H9 (cell line): ENCODE measurements around the gene TMCC3. TPM values are rescaled to one million over a fixed set of nuclear protein-coding genes. Genes with fewer than 3 reads are reported as not detected.

Experiments
- DNase-seq: peaks from one replicate; pipeline ENCODE4 v3.0.0-alpha.2; 2017
- H2AFZ ChIP-seq: one replicate; pipeline ENCODE4 v1.6.1; 2013; ENCODE audit warnings: mild to moderate bottlenecking, low read length, control low read depth, moderate library complexity
- H2AK5ac ChIP-seq: 2 replicates; pipeline ENCODE4 v1.6.1; 2013; ENCODE audit warnings: low read length, control low read depth, mixed read lengths; ENCODE audit not compliant: insufficient read length
- H2BK120ac ChIP-seq: one replicate; pipeline ENCODE4 v1.6.1; 2013; ENCODE audit warnings: low read depth, mild to moderate bottlenecking, low read length, control low read depth, inconsistent platforms; ENCODE audit not compliant: poor library complexity, severe bottlenecking
- H2BK12ac ChIP-seq: 2 replicates; pipeline ENCODE4 v1.6.1; 2013; ENCODE audit warnings: low read length, control low read depth, mixed read lengths, low read depth; ENCODE audit not compliant: insufficient read length
- H2BK15ac ChIP-seq: 2 replicates; pipeline ENCODE4 v1.6.1; 2013; ENCODE audit warnings: low read depth, low read length, control low read depth
- H2BK20ac ChIP-seq: one replicate; pipeline ENCODE4 v1.6.1; 2013; ENCODE audit warnings: low read depth, mild to moderate bottlenecking, low read length, control low read depth, inconsistent platforms; ENCODE audit not compliant: poor library complexity, severe bottlenecking
- H2BK5ac ChIP-seq: 2 replicates; pipeline ENCODE4 v1.6.1; 2013; ENCODE audit warnings: low read length, control low read depth, mixed read lengths; ENCODE audit not compliant: insufficient read length
- H3K14ac ChIP-seq: 2 replicates; pipeline ENCODE4 v1.6.1; 2013; ENCODE audit warnings: low read length, control low read depth; ENCODE audit not compliant: insufficient read depth
- H3K18ac ChIP-seq: 2 replicates; pipeline ENCODE4 v1.6.1; 2013; ENCODE audit warnings: low read depth, mild to moderate bottlenecking, mixed read lengths, low read length, control low read depth; ENCODE audit not compliant: insufficient read length
- H3K23ac ChIP-seq: 2 replicates; pipeline ENCODE4 v1.6.1; 2013; ENCODE audit warnings: low read length, control low read depth, mixed read lengths, low read depth; ENCODE audit not compliant: insufficient read length
- H3K23me2 ChIP-seq: 2 replicates; pipeline ENCODE4 v1.6.1; 2013; ENCODE audit warnings: low read depth, mild to moderate bottlenecking, mixed read lengths, low read length, control low read depth; ENCODE audit not compliant: insufficient read length, poor library complexity, severe bottlenecking
- H3K27ac ChIP-seq: 2 replicates; pipeline ENCODE4 v1.5.1; 2013; ENCODE audit warnings: low read length, control low read depth, mixed read lengths, low read depth; ENCODE audit not compliant: insufficient read length
- H3K27me3 ChIP-seq: 2 replicates; pipeline ENCODE4 v1.6.1; 2013; ENCODE audit warnings: low read length, control low read depth, inconsistent platforms; ENCODE audit not compliant: insufficient read depth
- H3K4ac ChIP-seq: 2 replicates; pipeline ENCODE4 v1.6.1; 2013; ENCODE audit warnings: low read depth, mild to moderate bottlenecking, control low read depth, inconsistent platforms, low read length, moderate library complexity
- H3K4me1 ChIP-seq: 2 replicates; pipeline ENCODE4 v1.6.1; 2013; ENCODE audit warnings: low read length, control low read depth, inconsistent platforms; ENCODE audit not compliant: insufficient read depth
- H3K4me2 ChIP-seq: 2 replicates; pipeline ENCODE4 v1.6.1; 2013; ENCODE audit warnings: low read length, control low read depth, mixed read lengths; ENCODE audit not compliant: insufficient read length, insufficient read depth
- H3K56ac ChIP-seq: 2 replicates; pipeline ENCODE4 v1.6.1; 2013; ENCODE audit warnings: low read depth, mild to moderate bottlenecking, mixed read lengths, low read length, control low read depth; ENCODE audit not compliant: insufficient read length
- H3K79me1 ChIP-seq: 2 replicates; pipeline ENCODE4 v1.6.1; 2013; ENCODE audit warnings: low read depth, mild to moderate bottlenecking, moderate library complexity, low read length, control low read depth, inconsistent platforms; ENCODE audit not compliant: insufficient read depth, poor library complexity, severe bottlenecking
- H3K79me2 ChIP-seq: 2 replicates; pipeline ENCODE4 v1.6.1; 2013; ENCODE audit warnings: low read length, control low read depth, inconsistent platforms; ENCODE audit not compliant: insufficient read depth
- H3K9ac ChIP-seq: 2 replicates; pipeline ENCODE4 v1.6.1; 2013; ENCODE audit warnings: low read length, control low read depth, mixed read lengths; ENCODE audit not compliant: insufficient read length; ENCODE audit errors: extremely low read depth
- H3K9me3 ChIP-seq: one replicate; pipeline ENCODE4 v1.6.1; 2013; ENCODE audit warnings: low read depth, low read length, inconsistent platforms; ENCODE audit not compliant: control insufficient read depth
- H3T11ph ChIP-seq: one replicate; pipeline ENCODE4 v1.6.1; 2013; ENCODE audit warnings: mild to moderate bottlenecking, low read length, control low read depth, inconsistent platforms
- H4K20me1 ChIP-seq: one replicate; pipeline ENCODE4 v1.6.1; 2013; ENCODE audit not compliant: control insufficient read depth, insufficient read length, insufficient read depth
- H4K5ac ChIP-seq: 2 replicates; pipeline ENCODE4 v1.6.1; 2013; ENCODE audit warnings: low read depth, mild to moderate bottlenecking, mixed read lengths, low read length, control low read depth; ENCODE audit not compliant: insufficient read length
- H4K8ac ChIP-seq: replicated peaks from 2 replicates; pipeline ENCODE4 v1.6.1; 2013; ENCODE audit warnings: low read length, control low read depth, mixed read lengths, low read depth; ENCODE audit not compliant: insufficient read length
- H4K91ac ChIP-seq: 2 replicates; pipeline ENCODE4 v1.6.1; 2013; ENCODE audit warnings: low read depth, mild to moderate bottlenecking, moderate library complexity, mixed read lengths, low read length, control low read depth; ENCODE audit not compliant: insufficient read length
- H3K27ac Mint-ChIP-seq, 3 experiments: 2 replicates in 2 of 3; 3 replicates in 1 of 3; pipeline ENCODE4 v1.8.0; 2020 to 2021; ENCODE audit warnings: mixed read lengths in 3 of 3, mild to moderate bottlenecking in 1 of 3, moderate library complexity in 1 of 3
- H3K27me3 Mint-ChIP-seq: 2 replicates; pipeline ENCODE4 v1.8.0; 2021; ENCODE audit warnings: low read depth, mild to moderate bottlenecking, moderate library complexity, mixed read lengths
- H3K36me3 Mint-ChIP-seq, 3 experiments: 2 replicates in 2 of 3; 3 replicates in 1 of 3; pipeline ENCODE4 v1.8.0; 2020 to 2021; ENCODE audit warnings: low read depth in 3 of 3, mixed read lengths in 3 of 3; ENCODE audit not compliant: insufficient read depth in 1 of 3
- H3K4me1 Mint-ChIP-seq, 2 experiments: 2 replicates each; pipeline ENCODE4 v1.8.0; 2020; ENCODE audit warnings: mixed read lengths in 2 of 2
- H3K4me3 Mint-ChIP-seq, 2 experiments: 2 replicates in 1 of 2; 3 replicates in 1 of 2; pipeline ENCODE4 v1.8.0; 2020 to 2021; ENCODE audit warnings: mild to moderate bottlenecking in 2 of 2, mixed read lengths in 2 of 2, moderate library complexity in 1 of 2
- H3K9me3 Mint-ChIP-seq, 2 experiments: 2 replicates in 1 of 2; 3 replicates in 1 of 2; pipeline ENCODE4 v1.8.0; 2020; ENCODE audit warnings: mild to moderate bottlenecking in 2 of 2, mixed read lengths in 2 of 2, moderate library complexity in 1 of 2
- CTCF ChIP-seq: fragments of 200-600 bp; sonication (generic); conservative IDR thresholded peaks from 3 replicates; pipeline ENCODE4 v1.8.0; 2021; ENCODE audit warnings: antibody characterized with exemption, mild to moderate bottlenecking
- WGBS: extraction: QIAGEN DNeasy Blood & Tissue Kit; methylation state at CpG from one replicate; pipeline ENCODE4 v1.1.7; 2013; ENCODE audit warnings: missing lambda C conversion rate, low lambda C conversion rate, mixed read lengths; ENCODE audit not compliant: insufficient read length; ENCODE audit errors: extremely low coverage; 5-methylcytosine and 5-hydroxymethylcytosine counted together
- total RNA-seq: library from RNA; stranded (reverse); gene quantifications from 2 replicates; pipeline ENCODE4 v1.2.1, GENCODE V29; 2021

TMCC3 gene
- total RNA-seq, 1 experiment from 2014 or later = 0.87 TPM

DNA sequence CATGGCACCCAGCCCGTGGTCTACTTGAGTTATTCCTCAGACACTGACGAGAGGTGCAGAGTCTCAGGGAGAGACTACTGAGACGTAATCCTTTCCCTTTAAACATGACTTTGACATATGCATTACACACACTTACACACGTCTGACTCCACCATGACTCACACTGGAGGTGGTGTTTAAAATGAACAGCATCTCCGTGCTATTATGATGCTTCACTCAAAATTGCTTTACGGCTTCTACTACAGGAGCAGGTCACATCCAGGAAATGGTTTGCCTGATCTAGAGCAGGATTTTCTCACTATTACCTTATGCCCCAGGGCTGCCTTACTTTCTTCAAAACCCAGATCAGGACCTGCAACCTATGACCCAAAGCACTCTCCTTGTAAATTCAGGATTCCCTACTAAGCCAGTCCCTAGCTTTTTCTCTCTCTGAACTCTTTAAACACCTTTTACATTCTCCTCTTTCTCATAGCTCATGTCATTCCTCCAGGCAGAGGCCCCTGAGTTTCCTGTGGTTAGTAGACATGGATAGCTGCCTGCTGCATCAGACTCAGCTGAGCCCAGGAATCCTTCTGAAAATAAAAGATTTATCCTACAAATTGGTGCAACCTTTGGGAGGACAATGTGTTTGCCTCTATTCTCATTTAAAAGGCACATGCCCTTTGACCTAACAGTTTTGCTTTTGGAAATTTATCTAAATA is 31.2 kb downstream of the TMCC3 start:
- H3K56ac ChIP-seq = no peak overlapping the region
- peak overlapping the region in 1 of 3 experiments; percentile 15; a peak in 1 of 7 replicates for H3K27ac Mint-ChIP-seq
- H3K79me2 ChIP-seq = no peaks in the 10 kb centered on the region

More for the DNA sequence above, 31.2 kb downstream of the TMCC3 start:
- Histone ChIP-seq H3K4ac (no peak overlapping the region), H2AFZ (no peak overlapping the region), H3K27me3 (no peaks in the 10 kb centered on the region), H4K5ac (no peak overlapping the region), H2BK15ac (no peak overlapping the region), H4K91ac (no peak overlapping the region), H3K79me1 (no peaks in the 10 kb centered on the region), H2AK5ac (no peak overlapping the region), H2BK120ac (no peak overlapping the region), H2BK20ac (no peak overlapping the region), H3T11ph (no peak overlapping the region), H2BK5ac (no peak overlapping the region), H3K4me2 (no peak overlapping the region), H3K9ac (no peak overlapping the region), H3K4me1 (peaks cover 2% of the 10 kb centered on the region; the same call in 1 of the 2 replicates), H4K20me1 (no peaks in the 10 kb centered on the region), H2BK12ac (no peak overlapping the region), H4K8ac (no peak overlapping the region), H3K23ac (no peak overlapping the region), H3K18ac (no peak overlapping the region), H3K9me3 (no peaks in the 10 kb centered on the region), H3K27ac (no peak overlapping the region), H3K23me2 (no peaks in the 10 kb centered on the region), H3K14ac (no peak overlapping the region)
- Mint-ChIP-seq H3K4me1 (peaks cover 0 to 16% of the 10 kb centered on the region in 2 experiments; a peak in 3 of 4 replicates), H3K36me3 (no peaks in the 10 kb centered on the region), H3K27me3 (peaks cover 1% of the 10 kb centered on the region; the same call in 1 of the 2 replicates), H3K9me3 (peaks cover 2% of the 10 kb centered on the region in 2 experiments; a peak in 2 of 5 replicates), H3K4me3 (no peak overlapping the region)
- DNase-seq = no peak
- TF ChIP-seq CTCF = no peak
- no CpG with 5 or more reads among the region's 6 CpGs for WGBS
